ENCODE data around the gene PPM1H.
"Not testable (repeated sequence)": the region's sequence is repeated elsewhere in the genome, so short reads cannot be mapped to it uniquely, and the experiment has no call there.

PPM1H gene

DNA sequence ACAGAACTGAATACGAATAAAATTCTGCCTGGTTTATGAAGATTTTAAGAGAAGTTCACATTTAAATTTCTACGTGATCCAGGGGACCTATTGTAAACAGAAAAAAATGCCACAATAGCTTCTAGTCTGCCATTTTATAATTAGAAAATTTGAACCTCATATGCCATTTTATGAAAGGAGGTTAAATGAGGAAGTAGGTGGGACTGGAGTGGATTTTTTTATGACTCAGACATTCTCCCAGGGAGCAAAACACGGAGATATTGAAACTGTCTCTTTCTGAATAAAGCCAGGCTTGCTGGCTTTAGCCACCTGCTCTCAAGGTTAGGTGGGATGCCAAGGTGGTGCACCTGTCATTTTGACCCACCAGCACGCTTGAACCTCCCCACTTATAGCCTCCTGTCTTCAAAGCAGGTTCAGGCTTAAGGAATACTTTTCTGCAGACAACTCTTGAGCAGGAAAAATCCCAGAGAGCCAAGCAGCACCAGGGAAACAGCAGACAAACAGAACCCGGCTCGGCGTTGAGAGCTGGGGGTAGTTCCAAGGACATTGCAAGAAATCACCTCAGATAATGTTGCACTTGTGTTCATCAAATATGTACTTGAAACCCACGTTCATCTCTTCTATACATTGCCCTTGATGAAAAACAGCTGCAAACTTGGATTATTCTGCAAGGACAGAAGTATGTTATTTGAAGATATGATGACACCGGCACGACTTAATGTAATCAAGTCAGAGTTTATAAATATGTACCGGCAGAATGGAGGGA lies 203.7 kb downstream of the PPM1H start:
- DNase-seq (ENCODE audit: low spot score), result peak; percentile 50

DNA sequence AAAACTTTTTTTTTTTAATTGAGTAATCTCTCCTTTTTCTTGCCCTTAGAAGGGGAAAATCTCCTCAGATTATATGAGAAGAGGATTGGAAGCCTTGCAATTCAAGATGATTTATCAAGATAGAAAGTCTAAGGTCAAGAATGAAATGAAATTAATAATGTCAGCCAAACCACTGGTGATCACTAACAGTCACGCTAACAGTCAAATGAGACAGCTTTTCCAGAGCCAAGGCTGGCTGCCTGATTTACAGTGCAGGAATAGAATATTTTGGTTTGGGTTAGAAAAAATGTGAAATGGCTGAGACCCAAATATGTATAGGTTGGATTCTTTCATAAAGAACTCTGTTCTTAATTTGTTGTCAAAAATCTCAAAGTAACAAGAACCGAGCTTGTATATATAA lies 204.3 kb downstream of the PPM1H start:
- no peak for DNase-seq (ENCODE audit: low spot score)

GRCh38 chr12:62729579-62730544 lies 205.1 kb downstream of the PPM1H start:
- not testable (repeated sequence) for DNase-seq (ENCODE audit: low spot score)

DNA sequence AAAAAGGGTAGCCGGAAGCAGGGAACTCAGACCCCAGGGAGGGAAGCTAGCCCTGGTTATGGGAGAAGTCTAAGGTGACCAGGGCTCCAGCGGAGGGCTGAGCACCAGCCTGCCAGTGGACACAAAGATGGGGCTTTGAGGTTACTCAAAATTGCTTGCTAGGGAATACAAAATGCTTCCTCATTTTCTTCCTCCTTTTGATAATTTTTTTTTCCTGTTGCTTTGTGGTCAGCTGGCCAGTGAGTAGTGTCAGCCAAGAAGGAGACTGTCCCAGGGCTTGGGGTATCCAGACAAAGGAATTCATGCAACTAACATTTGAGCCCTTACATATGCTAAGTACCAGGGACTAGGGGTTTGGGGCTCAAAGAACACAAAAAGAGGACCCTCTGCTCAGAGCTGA lies 206.2 kb downstream of the PPM1H start:
- no peak for DNase-seq (ENCODE audit: low spot score)

- DNase-seq (ENCODE audit: low spot score), result no peak
These were observed 208.4 kb downstream of the PPM1H start for GRCh38 chr12:62726471-62726980.

GRCh38 chr12:62725781-62726180 lies 209.2 kb downstream of the PPM1H start:
- DNase-seq (ENCODE audit: low spot score), result no peak

DNA sequence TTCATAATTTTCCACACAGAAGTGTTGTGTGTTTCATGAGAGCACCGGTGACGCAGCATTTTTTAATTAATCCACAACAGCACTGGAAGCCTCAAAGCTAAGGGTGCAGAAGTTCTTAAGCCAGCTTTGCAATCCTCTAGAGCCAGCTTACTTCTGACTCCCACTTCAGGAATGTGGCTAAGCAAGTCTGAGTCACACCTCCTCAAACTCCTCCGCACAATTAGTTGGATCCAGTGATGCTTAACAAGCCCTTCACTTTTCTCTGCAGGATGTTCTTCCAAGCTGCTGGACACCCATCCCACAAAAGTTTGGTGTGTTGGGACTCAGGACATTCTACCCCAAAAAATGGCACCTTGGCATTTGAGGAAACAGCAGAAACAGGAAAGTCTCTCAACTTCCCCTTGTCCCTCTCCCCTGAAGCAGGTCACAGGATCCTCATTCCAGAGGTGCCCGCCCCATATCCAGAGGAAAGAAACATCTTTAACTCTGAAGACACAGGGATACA lies 210.0 kb downstream of the PPM1H start:
- DNase-seq (ENCODE audit: low spot score), result peak; percentile 84

DNA sequence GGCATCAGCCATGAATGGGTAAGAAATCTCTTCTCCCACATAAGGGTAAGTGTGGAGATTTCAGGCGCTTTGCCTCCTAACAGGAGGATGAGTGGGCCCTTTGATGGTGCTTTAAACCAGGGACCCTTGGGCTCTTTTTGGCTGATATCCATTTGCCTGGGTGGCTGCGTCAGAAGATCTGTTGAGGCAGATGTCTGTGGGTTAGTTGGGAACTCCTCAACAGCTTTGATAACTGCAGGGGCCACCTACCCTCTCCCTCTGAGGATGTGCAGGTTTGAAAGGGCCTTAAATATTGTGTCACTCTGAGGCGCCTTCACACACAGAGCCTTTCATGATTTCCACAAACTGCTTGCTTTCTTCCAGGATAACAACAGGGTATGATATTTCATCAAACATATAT lies 210.7 kb downstream of the PPM1H start:
- no peak for DNase-seq (ENCODE audit: low spot score)

DNA sequence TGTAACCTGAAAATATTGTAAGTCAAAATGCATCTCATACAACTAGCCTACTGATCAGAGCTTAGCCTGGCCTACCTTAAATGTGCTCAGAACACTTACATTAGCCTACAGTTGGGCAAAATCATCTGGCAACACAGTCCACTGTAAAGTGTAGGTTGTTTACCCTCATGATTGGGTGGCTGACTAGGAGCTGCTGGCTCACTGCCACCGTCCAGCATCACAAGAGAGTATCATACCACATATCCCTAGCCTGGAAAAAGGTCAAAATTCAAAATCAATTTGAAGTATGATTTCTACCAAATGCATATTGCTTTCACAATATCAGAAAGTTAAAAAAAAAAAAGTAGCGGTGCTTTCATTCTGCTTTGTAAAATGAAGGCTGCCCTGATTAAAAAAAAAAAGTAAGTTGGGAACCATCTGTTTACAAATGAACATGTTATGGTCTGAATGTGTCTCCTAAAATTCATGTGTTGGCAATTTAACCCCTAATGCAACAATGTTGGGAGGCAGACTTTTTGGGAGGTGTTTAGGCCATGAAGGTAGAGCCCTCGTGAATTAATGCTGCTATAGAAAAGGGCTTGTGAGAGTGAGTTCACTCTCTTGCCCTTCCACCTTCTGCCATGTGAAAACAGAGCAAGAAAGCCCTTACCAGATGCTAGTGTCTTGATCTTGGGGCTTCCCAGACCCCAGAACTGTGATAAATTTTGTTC lies 211.8 kb downstream of the PPM1H start:
- no peak for DNase-seq (ENCODE audit: low spot score)

DNA sequence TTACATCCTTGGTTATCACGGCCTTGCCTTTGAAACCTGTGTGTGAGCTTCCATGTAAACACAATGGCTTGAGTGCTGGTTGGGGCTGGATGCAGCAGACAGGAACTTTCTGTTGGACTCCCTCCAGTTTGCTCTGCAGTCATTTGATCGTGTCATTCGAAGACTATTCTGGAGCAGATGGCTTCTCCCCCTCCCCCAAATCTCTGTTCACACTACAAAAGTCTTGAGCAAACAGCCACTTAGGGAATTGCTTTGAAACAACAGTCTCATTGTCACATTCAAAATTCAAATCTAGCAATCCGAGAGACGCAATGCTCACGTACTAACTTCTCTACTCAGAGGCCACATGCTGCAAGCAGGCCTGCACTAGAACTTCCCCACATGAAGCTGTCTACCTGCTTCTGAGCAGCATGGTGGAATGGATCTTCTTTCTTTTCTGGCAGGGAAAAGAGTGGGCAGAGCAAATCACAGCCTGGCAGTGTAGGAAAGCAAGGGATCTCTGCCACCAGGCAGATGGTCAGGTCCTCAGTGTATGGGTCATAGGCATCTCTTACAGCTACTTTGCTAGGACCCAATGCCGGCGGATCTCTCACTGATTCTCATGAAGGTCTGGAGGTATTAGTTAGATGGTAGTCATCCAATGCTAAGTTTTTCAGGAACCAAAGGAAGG lies 214.2 kb downstream of the PPM1H start:
- no peak for DNase-seq (ENCODE audit: low spot score)

DNA sequence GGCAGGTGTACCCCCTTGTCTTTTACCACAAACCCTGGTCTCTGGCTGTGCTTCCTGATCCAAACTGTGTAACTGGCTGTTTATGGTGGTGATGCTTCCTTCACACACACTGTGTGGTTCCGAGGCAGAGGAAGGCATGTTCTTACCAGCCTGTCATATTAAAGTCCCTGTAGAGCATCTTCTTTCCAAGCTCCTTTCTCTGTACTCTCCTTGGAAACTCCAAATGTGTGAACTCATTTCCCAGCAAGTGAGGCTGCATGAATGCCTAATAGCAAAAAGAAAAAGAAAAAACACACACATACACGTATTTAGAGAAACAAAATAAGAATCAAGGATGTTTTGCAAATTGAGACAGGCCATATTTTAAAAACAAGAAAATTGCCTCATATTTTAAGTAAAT lies 214.9 kb downstream of the PPM1H start:
- DNase-seq (ENCODE audit: low spot score), result no peak

- no peak for DNase-seq (ENCODE audit: low spot score)
These were observed 216.1 kb downstream of the PPM1H start for GRCh38 chr12:62718762-62719426.

DNA sequence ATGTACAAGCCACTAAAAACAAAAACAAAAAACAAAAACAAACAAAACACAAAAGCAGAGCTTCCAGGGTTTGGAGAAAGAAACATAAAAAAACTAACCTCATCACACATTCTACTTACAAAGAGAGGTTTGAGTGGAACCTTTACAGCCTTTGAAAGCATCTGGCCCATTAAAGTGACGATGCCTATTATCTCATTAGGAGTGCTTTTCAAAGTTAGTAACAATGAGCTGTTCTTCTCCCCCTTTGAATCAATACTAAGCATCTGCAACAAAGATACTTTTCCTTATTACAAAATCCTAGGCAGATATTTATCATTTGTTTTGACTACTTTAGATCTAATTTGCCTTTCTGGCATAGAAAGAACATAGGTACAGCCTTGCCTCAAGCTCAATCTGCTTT lies 217.3 kb downstream of the PPM1H start:
- no peak for DNase-seq (ENCODE audit: low spot score)

- DNase-seq (ENCODE audit: low spot score), result no peak
These were observed 218.0 kb downstream of the PPM1H start for GRCh38 chr12:62716866-62717525.

DNA sequence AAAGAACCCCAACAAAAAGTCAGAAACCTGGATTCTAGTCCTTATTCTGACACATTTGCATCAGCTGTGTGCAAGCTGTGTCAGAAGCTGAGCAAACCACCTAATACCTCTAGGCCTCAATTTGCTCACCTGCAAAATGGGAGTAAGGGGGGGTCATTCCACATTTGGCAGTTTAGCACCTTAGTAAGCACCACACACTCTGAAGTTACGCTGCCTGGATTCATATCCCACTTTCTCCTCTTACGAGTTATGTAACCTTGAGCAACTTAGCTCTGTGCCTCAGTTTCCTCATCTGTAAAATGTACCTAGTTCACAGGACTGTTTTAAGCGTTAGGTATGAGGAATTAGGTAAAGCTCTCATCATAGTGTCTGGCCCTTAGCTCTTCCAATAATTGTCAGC lies 218.9 kb downstream of the PPM1H start:
- no peak for DNase-seq (ENCODE audit: low spot score)

DNA sequence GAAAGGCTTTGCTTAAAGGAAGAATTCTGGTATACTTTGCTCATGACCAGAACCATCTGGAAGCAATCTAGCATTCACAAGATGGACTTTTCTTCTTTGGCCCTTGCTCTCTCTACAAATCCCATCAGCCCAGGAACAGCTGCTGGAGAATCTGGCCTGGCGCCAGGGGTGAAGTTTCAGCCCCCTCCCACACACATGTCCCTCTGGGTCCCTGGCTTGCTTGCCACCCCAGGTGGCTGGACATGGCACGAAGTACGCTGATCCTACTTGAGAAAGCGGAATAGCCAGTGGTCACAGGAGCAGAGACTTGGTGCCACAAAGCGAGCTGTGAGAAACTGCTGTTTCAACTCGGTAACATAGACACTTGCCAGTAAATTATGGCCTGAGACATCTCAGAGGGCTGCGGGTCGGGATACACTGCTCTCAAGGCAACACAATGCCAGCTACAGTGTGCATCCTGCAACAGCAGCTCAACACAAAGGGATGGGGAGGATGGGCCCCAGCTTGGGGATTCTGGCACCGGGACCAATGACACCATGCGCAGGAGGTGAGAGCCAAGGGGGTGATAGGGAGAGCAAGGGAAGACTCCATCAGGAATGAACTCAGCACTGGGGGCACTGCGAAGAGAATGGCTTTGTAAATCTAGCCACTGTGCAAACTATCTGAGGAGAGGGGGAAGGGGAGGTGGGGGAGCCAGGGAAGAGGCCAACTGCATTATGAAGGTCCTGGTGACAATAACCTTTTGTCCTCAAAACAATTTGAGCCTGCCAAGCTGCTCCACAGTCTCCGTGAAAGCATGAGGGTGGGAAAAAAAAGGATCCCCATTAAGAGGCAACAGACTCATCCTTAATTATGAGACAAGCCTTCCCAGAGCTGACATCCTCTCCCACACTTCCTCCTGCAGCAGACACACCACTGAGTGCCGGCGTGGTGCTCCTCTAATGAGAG lies 219.9 kb downstream of the PPM1H start:
- no peak for DNase-seq (ENCODE audit: low spot score)

DNA sequence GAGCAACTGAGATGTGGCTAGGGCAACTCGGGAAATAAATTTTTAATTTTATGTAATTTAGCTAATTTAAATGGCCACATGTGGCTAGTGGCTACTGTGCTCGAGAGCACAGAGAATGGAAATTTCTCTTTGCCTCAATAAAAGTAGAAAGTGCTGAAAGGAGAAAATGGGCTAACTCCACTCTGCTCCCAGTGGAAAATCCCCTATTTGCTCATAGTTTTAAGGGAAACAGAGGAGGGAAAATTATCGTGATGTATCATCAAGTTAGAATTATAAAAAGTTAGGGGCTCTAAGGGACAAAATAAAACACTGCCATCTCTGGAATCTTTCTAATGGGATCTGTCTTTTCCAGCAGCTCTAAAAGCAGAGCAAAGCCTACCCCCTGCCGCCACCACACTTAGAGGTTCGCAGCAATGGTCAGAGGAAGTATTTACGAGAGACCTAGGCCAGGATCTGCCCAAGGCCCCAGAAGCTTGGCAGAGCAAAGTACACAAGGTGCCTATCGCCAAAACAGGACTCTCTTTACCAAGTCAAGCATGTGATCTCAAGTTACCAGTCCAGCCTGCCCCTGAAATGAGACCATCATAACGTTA lies 220.7 kb downstream of the PPM1H start:
- DNase-seq (ENCODE audit: low spot score), result no peak

GRCh38 chr12:62713723-62714122 lies 221.2 kb downstream of the PPM1H start:
- DNase-seq (ENCODE audit: low spot score), result no peak

All from COLO829 (cell line).